Measurements from ENCODE around the gene RPL10A. TPM values are rescaled to one million over a fixed set of nuclear protein-coding genes. Genes with fewer than 3 reads are reported as not detected.
A peak's percentile ranks its signal among the peaks of the same experiment; 100 is the strongest.

RPL10A gene
- total and polyA plus RNA-seq, 2 of the 13 experiments (the other 11 are each of a cell fraction or from before 2014, with no cell fraction given) = 1,854 to 2,726 TPM

DNA sequence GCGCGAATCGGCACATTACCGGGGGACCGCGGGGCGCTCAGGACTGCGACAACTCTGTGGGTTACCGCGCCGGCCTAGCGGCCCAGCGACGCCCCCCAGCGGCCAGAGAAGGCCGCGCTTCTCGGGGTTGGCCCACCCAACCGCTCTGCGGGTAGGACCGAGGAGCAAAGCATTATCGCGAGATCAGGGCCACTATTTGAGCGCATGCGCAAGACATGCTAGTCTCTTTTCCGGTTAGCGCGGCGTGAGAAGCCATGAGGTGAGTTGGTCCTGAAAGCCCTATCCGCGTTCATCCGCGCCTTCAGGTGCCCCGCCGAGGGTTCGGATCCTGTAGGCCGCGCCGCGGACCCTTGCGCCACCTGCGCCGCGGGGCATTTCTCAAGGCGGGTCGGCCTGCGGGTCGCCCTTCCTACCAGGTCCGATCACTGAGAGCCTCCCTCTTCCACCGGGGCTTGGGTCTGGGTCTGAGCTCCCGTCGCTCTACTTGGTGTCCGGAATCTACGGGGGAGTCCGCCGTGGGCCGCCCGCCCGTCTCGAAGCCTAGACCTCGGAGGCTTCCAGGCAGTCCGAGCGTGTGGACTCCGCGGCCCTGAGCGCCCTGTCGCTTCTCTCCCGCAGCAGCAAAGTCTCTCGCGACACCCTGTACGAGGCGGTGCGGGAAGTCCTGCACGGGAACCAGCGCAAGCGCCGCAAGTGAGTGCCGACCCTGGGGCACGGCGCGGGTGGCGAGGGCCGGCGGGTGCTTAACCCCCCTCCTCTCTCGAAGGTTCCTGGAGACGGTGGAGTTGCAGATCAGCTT, at the start of gene RPL10A (continued):
- peak; percentile 96 for TF ChIP-seq POGZ (CRISPR knock-in tag; IDR thresholded peaks at IDR 0.05)
- TF ChIP-seq TP53 (CRISPR knock-in tag; conservative IDR thresholded peaks at IDR 0.05) = no peak; the same call in none of the 2 replicates
- TF ChIP-seq ZNF747 (CRISPR knock-in tag; IDR thresholded peaks at IDR 0.05; ENCODE audit: borderline replicate concordance) = peak; percentile 78
- TF ChIP-seq ADNP (CRISPR knock-in tag; IDR thresholded peaks at IDR 0.05) = 0 out of 2 replicates have a peak, but pooled peaks have one; percentile 41
- TF ChIP-seq ZSCAN25 (CRISPR knock-in tag; IDR thresholded peaks at IDR 0.05) = peak; percentile 76
- TF ChIP-seq CC2D1A (CRISPR knock-in tag; IDR thresholded peaks at IDR 0.05) = no peak
- peak; percentile 54; the same call in 1 of the 2 replicates for TF ChIP-seq FIP1L1 (IDR thresholded peaks at IDR 0.05; ENCODE audit: borderline replicate concordance, insufficient read depth, low read depth, low read length)
- TF ChIP-seq HNF4G (IDR thresholded peaks at IDR 0.05; ENCODE audit: borderline replicate concordance, low read depth, low read length) = peak; percentile 26; the same call in 1 of the 2 replicates
- peak; percentile 46; the same call in 1 of the 2 replicates for TF ChIP-seq HNF4G (CRISPR knock-in tag; IDR thresholded peaks at IDR 0.05; ENCODE audit: borderline replicate concordance, low read depth)
- TF ChIP-seq, protein P1, sequence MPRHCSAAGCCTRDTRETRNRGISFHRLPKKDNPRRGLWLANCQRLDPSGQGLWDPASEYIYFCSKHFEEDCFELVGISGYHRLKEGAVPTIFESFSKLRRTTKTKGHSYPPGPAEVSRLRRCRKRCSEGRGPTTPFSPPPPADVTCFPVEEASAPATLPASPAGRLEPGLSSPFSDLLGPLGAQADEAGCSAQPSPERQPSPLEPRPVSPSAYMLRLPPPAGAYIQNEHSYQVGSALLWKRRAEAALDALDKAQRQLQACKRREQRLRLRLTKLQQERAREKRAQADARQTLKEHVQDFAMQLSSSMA (CRISPR knock-in tag; IDR thresholded peaks at IDR 0.05) = peak; percentile 97
- TF ChIP-seq, protein P2, sequence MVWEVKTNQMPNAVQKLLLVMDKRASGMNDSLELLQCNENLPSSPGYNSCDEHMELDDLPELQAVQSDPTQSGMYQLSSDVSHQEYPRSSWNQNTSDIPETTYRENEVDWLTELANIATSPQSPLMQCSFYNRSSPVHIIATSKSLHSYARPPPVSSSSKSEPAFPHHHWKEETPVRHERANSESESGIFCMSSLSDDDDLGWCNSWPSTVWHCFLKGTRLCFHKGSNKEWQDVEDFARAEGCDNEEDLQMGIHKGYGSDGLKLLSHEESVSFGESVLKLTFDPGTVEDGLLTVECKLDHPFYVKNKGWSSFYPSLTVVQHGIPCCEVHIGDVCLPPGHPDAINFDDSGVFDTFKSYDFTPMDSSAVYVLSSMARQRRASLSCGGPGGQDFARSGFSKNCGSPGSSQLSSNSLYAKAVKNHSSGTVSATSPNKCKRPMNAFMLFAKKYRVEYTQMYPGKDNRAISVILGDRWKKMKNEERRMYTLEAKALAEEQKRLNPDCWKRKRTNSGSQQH (CRISPR knock-in tag; IDR thresholded peaks at IDR 0.05; ENCODE audit: low read depth) = 0 out of 2 replicates have a peak, but pooled peaks have one; percentile 73
